Loucy (cell line): ENCODE measurements around the gene FGF9.

Experiments
- H2AFZ ChIP-seq: fragments of 200-600 bp; sonication (generic); 2 replicates; pipeline ENCODE4 v1.6.0; 2016; ENCODE audit warnings: antibody characterized with exemption, mild to moderate bottlenecking, low read length, moderate library complexity
- H3F3A ChIP-seq: fragments of 200-600 bp; 2 replicates; pipeline ENCODE4 v1.6.0; 2016; ENCODE audit warnings: antibody characterized with exemption, low read depth, mild to moderate bottlenecking
- H3K27me3 ChIP-seq: fragments of 200-600 bp; sonication (generic); 2 replicates; pipeline ENCODE4 v1.6.1; 2014; ENCODE audit warnings: low read length, mild to moderate bottlenecking; ENCODE audit not compliant: insufficient read depth, poor library complexity, severe bottlenecking
- H3K36me3 ChIP-seq: fragments of 200-600 bp; sonication (generic); 2 replicates; pipeline ENCODE4 v1.6.1; 2016; ENCODE audit warnings: low read length; ENCODE audit not compliant: insufficient read depth
- H3K4me1 ChIP-seq: fragments of 200-600 bp; sonication (generic); 2 replicates; pipeline ENCODE4 v1.5.1; 2014; ENCODE audit warnings: low read length, mild to moderate bottlenecking; ENCODE audit not compliant: insufficient read depth, poor library complexity, severe bottlenecking
- H3K4me2 ChIP-seq: fragments of 200-600 bp; sonication (generic); 2 replicates; pipeline ENCODE4 v1.6.0; 2014; ENCODE audit warnings: antibody characterized with exemption, low read length, low read depth, mild to moderate bottlenecking; ENCODE audit not compliant: poor library complexity, severe bottlenecking
- H3K4me3 ChIP-seq: fragments of 200-600 bp; sonication (generic); 2 replicates; pipeline ENCODE4 v1.5.1; 2014; ENCODE audit warnings: low read length, mild to moderate bottlenecking, mixed read lengths; ENCODE audit not compliant: poor library complexity, severe bottlenecking
- H3K79me2 ChIP-seq: fragments of 200-600 bp; sonication (generic); 2 replicates; pipeline ENCODE4 v1.6.1; 2014; ENCODE audit warnings: low read length; ENCODE audit not compliant: insufficient read depth
- H3K9ac ChIP-seq: fragments of 200-600 bp; sonication (generic); 2 replicates; pipeline ENCODE4 v1.6.0; 2014; ENCODE audit warnings: mild to moderate bottlenecking, low read depth, low read length, moderate library complexity; ENCODE audit not compliant: poor library complexity, severe bottlenecking
- H3K9me2 ChIP-seq: fragments of 200-600 bp; sonication (generic); replicated peaks from 2 replicates; pipeline ENCODE4 v1.6.1; 2016; ENCODE audit warnings: low read depth, low read length, mixed read lengths
- H3K9me3 ChIP-seq: fragments of 200-600 bp; sonication (generic); 2 replicates; pipeline ENCODE4 v1.6.1; 2014; ENCODE audit warnings: mild to moderate bottlenecking, antibody characterized with exemption, low read length, low read depth; ENCODE audit not compliant: insufficient read depth
- H4K20me1 ChIP-seq: fragments of 200-600 bp; sonication (generic); 2 replicates; pipeline ENCODE4 v1.6.0; 2014; ENCODE audit warnings: antibody characterized with exemption, low read length, mild to moderate bottlenecking; ENCODE audit not compliant: insufficient read depth, poor library complexity, severe bottlenecking
- EZH2phosphoT487 ChIP-seq: fragments of 200-600 bp; IDR thresholded peaks from 2 replicates; pipeline ENCODE4 v1.6.1; 2018; ENCODE audit warnings: antibody characterized with exemption, mild to moderate bottlenecking, moderate library complexity, borderline replicate concordance
- TF ChIP-seq, protein P1 (sequence below): fragments of 200-600 bp; sonication (generic); conservative IDR thresholded peaks from 2 replicates; pipeline ENCODE4 v1.5.1; 2014; ENCODE audit warnings: mild to moderate bottlenecking, antibody characterized with exemption, low read length

The FGF9 gene

DNA sequence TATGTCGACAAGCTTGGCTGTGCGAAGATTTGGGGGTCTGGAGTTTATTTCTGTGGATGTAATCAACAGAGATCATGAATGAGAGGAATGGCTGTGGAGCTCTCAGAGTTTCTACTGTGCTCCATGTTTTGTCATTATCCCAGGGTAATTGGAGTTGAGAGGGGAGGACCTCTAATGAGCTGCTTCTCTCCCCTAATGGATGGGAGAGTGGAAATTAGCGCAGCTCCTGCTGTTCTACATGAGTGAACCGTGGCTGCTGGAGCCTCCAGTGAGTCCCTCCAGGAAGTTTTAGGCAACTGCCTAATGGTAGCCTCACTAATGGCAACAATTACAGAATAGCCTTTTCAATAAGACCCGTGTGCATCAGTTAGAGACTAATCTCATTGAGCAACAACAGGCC lies 31.3 kb upstream of the FGF9 start:
- Histone ChIP-seq H3K27me3 (no peaks in the 10 kb centered on the region), H3K4me2 (no peak overlapping the region), H3K79me2 (no peaks in the 10 kb centered on the region), H3K9me3 (no peaks in the 10 kb centered on the region), H3K4me1 (no peaks in the 10 kb centered on the region), H2AFZ (no peak overlapping the region), H4K20me1 (no peaks in the 10 kb centered on the region), H3K9ac (no peak overlapping the region), H3K36me3 (no peaks in the 10 kb centered on the region), H3K9me2 (no peaks in the 10 kb centered on the region), H3K4me3 (no peak overlapping the region), H3F3A (no peaks in the 10 kb centered on the region)
- TF ChIP-seq EZH2phosphoT487 = no peak
- TF ChIP-seq, protein P1, sequence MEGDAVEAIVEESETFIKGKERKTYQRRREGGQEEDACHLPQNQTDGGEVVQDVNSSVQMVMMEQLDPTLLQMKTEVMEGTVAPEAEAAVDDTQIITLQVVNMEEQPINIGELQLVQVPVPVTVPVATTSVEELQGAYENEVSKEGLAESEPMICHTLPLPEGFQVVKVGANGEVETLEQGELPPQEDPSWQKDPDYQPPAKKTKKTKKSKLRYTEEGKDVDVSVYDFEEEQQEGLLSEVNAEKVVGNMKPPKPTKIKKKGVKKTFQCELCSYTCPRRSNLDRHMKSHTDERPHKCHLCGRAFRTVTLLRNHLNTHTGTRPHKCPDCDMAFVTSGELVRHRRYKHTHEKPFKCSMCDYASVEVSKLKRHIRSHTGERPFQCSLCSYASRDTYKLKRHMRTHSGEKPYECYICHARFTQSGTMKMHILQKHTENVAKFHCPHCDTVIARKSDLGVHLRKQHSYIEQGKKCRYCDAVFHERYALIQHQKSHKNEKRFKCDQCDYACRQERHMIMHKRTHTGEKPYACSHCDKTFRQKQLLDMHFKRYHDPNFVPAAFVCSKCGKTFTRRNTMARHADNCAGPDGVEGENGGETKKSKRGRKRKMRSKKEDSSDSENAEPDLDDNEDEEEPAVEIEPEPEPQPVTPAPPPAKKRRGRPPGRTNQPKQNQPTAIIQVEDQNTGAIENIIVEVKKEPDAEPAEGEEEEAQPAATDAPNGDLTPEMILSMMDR = no peak

DNA sequence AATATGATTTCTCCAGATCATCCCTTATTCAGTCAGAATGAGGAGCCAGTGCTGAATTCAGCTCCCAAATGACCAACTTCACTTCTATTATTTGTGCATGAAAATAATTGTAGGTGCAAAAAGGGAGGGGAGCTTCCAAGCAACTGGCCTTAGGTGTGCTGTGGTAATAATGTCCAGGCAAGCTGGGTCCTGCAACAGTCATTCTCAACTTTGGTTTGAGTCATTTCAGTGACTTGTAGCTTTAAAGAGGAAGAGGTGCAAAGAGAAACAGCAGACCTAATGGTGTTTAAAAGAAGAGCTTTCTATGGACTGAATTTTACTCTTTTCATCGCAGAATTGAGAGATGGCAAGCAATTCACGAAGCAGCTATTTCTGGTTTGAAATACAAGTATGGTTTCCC lies 29.2 kb upstream of the FGF9 start:
- no peaks in the 10 kb centered on the region for H3K4me1 ChIP-seq
- H3K9me3 ChIP-seq = no peaks in the 10 kb centered on the region
- no peak overlapping the region for H2AFZ ChIP-seq
- H3K36me3 ChIP-seq = no peaks in the 10 kb centered on the region
- H3K9me2 ChIP-seq = no peaks in the 10 kb centered on the region
- H3K4me2 ChIP-seq = no peak overlapping the region
- TF ChIP-seq EZH2phosphoT487 = no peak
- TF ChIP-seq, protein P1 = no peak
- no peak overlapping the region for H3K9ac ChIP-seq
- no peaks in the 10 kb centered on the region for H3F3A ChIP-seq
- H4K20me1 ChIP-seq = no peaks in the 10 kb centered on the region
- no peak overlapping the region for H3K4me3 ChIP-seq
- no peaks in the 10 kb centered on the region for H3K27me3 ChIP-seq
- H3K79me2 ChIP-seq = no peaks in the 10 kb centered on the region

DNA sequence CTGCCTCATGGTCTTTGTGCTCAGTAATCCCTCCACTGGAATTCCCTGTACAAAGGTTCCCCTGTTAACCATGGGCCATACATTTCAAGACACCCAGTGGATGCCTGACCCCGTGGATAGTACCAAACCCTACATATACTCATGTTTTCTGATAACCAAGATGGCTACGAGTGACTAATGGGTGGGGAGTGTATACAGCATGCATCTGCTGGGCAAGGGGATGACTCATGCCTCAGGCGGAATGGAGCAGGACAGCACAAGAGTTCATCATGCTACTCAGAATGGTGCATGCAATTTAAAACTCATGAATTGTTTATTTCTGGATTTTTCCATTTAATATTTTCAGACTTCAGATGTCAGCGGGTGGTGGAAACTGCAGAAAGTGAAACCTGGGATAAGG lies 13.3 kb upstream of the FGF9 start:
- Histone ChIP-seq H4K20me1 (no peaks in the 10 kb centered on the region), H3K4me1 (no peaks in the 10 kb centered on the region), H3K9ac (no peak overlapping the region), H3K9me2 (no peaks in the 10 kb centered on the region), H2AFZ (no peak overlapping the region), H3K36me3 (no peaks in the 10 kb centered on the region), H3K4me3 (no peak overlapping the region), H3F3A (no peaks in the 10 kb centered on the region), H3K27me3 (no peaks in the 10 kb centered on the region), H3K79me2 (no peaks in the 10 kb centered on the region), H3K4me2 (no peak overlapping the region), H3K9me3 (peaks cover 3% of the 10 kb centered on the region; the same call in 1 of the 2 replicates)
- TF ChIP-seq, protein P1 = no peak
- TF ChIP-seq EZH2phosphoT487 = no peak
